Neural progenitor cell (in vitro differentiated cells): ENCODE measurements around the gene SPAG7. TPM values are rescaled to one million over a fixed set of nuclear protein-coding genes. Genes with fewer than 3 reads are reported as not detected.

Source experiments
- DNase-seq: peaks from one replicate; pipeline ENCODE4 v3.0.0-alpha.2; 2016; ENCODE audit warnings: low spot score
- H2AFZ ChIP-seq: fragments of 200-600 bp; sonication (generic); replicated peaks from 2 replicates; pipeline ENCODE4 v1.6.1; 2016; ENCODE audit warnings: antibody characterized with exemption
- H3F3A ChIP-seq: fragments of 200-600 bp; sonication (generic); 2 replicates; pipeline ENCODE4 v1.6.1; 2016; ENCODE audit warnings: antibody characterized with exemption, low read depth
- H3K27ac ChIP-seq: fragments of 200-600 bp; sonication (generic); 2 replicates; pipeline ENCODE4 v1.5.1; 2016; ENCODE audit warnings: mild to moderate bottlenecking
- H3K27me3 ChIP-seq: fragments of 200-600 bp; sonication (generic); 2 replicates; pipeline ENCODE4 v1.6.1; 2016; ENCODE audit warnings: mild to moderate bottlenecking, moderate library complexity
- H3K36me3 ChIP-seq: fragments of 200-600 bp; sonication (generic); 2 replicates; pipeline ENCODE4 v1.5.1; 2016
- H3K4me1 ChIP-seq: fragments of 200-600 bp; sonication (generic); 2 replicates; pipeline ENCODE4 v1.6.1; 2016; ENCODE audit warnings: mixed run types
- H3K4me2 ChIP-seq: fragments of 200-600 bp; sonication (generic); 2 replicates; pipeline ENCODE4 v1.6.1; 2016
- H3K4me3 ChIP-seq: fragments of 200-600 bp; sonication (generic); 2 replicates; pipeline ENCODE4 v1.5.1; 2016
- H3K79me2 ChIP-seq: fragments of 200-600 bp; sonication (generic); 2 replicates; pipeline ENCODE4 v1.6.1; 2016; ENCODE audit warnings: low read depth
- H3K9ac ChIP-seq: fragments of 200-600 bp; sonication (generic); 2 replicates; pipeline ENCODE4 v1.6.1; 2016
- H3K9me3 ChIP-seq: fragments of 200-600 bp; sonication (generic); 2 replicates; pipeline ENCODE4 v1.5.1; 2016; ENCODE audit warnings: low read depth
- H4K20me1 ChIP-seq: fragments of 200-600 bp; sonication (generic); 2 replicates; pipeline ENCODE4 v1.6.1; 2016; ENCODE audit warnings: low read depth
- H3K27ac Mint-ChIP-seq: 3 replicates; pipeline ENCODE4 v1.8.0; 2021; ENCODE audit warnings: mixed read lengths
- H3K27me3 Mint-ChIP-seq: 2 replicates; pipeline ENCODE4 v1.8.0; 2022; ENCODE audit warnings: low read depth, mild to moderate bottlenecking, inconsistent platforms, moderate library complexity, mixed read lengths; ENCODE audit not compliant: insufficient read depth
- H3K36me3 Mint-ChIP-seq: 3 replicates; pipeline ENCODE4 v1.8.0; 2021; ENCODE audit warnings: mixed read lengths
- H3K4me1 Mint-ChIP-seq: 3 replicates; pipeline ENCODE4 v1.8.0; 2021; ENCODE audit warnings: mixed read lengths
- H3K4me3 Mint-ChIP-seq: 3 replicates; pipeline ENCODE4 v1.8.0; 2021; ENCODE audit warnings: mild to moderate bottlenecking, moderate library complexity, mixed read lengths
- H3K9me3 Mint-ChIP-seq: 3 replicates; pipeline ENCODE4 v1.8.0; 2020; ENCODE audit warnings: mixed read lengths
- EZH2 ChIP-seq: fragments of 200-600 bp; sonication (generic); IDR thresholded peaks from 2 replicates; pipeline ENCODE4 v1.6.1; 2017; ENCODE audit warnings: antibody characterized with exemption, mild to moderate bottlenecking, moderate library complexity
- EZH2phosphoT487 ChIP-seq: fragments of 200-600 bp; sonication (generic); IDR thresholded peaks from 2 replicates; pipeline ENCODE4 v1.6.1; 2017; ENCODE audit warnings: antibody characterized with exemption
- total RNA-seq: library from RNA; depleted of rRNA; stranded (reverse); fragments of >200 nt; gene quantifications from 2 replicates; pipeline ENCODE4 v1.2.3, GENCODE V29; 2015; ENCODE audit warnings: low replicate concordance
- TF ChIP-seq, protein P1 (sequence below): fragments of 200-600 bp; sonication (generic); IDR thresholded peaks from 2 replicates; pipeline ENCODE4 v1.5.1; 2017; ENCODE audit warnings: antibody characterized with exemption, mild to moderate bottlenecking

SPAG7 gene
- total RNA-seq, 1 donor from 2014 or later: 79.7 TPM

GRCh38 chr17:4938688-4939545, 28.7 kb downstream of the SPAG7 start:
- peaks cover 16% of the 10 kb centered on the region for H3K4me1 ChIP-seq
- peak overlapping the region; percentile 96 for H3K9ac ChIP-seq
- Mint-ChIP-seq H3K4me3 (peak overlapping the region; percentile 96), H3K9me3 (no peaks in the 10 kb centered on the region), H3K27ac (peak overlapping the region; percentile 97), H3K36me3 (peaks cover 17% of the 10 kb centered on the region), H3K4me1 (peaks cover 25% of the 10 kb centered on the region), H3K27me3 (peaks cover 2% of the 10 kb centered on the region)
- H3K79me2 ChIP-seq: peaks cover 56% of the 10 kb centered on the region
- peak overlapping the region; percentile 100 for H3K4me2 ChIP-seq
- TF ChIP-seq EZH2phosphoT487 (no peak), EZH2 (no peak)
- TF ChIP-seq, protein P1, sequence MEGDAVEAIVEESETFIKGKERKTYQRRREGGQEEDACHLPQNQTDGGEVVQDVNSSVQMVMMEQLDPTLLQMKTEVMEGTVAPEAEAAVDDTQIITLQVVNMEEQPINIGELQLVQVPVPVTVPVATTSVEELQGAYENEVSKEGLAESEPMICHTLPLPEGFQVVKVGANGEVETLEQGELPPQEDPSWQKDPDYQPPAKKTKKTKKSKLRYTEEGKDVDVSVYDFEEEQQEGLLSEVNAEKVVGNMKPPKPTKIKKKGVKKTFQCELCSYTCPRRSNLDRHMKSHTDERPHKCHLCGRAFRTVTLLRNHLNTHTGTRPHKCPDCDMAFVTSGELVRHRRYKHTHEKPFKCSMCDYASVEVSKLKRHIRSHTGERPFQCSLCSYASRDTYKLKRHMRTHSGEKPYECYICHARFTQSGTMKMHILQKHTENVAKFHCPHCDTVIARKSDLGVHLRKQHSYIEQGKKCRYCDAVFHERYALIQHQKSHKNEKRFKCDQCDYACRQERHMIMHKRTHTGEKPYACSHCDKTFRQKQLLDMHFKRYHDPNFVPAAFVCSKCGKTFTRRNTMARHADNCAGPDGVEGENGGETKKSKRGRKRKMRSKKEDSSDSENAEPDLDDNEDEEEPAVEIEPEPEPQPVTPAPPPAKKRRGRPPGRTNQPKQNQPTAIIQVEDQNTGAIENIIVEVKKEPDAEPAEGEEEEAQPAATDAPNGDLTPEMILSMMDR: no peak
- no peaks in the 10 kb centered on the region for H3K9me3 ChIP-seq
- H3F3A ChIP-seq: peaks cover 43% of the 10 kb centered on the region
- H3K4me3 ChIP-seq: peak overlapping the region; percentile 78
- H4K20me1 ChIP-seq: peaks cover 30% of the 10 kb centered on the region
- no peaks in the 10 kb centered on the region for H3K36me3 ChIP-seq
- DNase-seq: no peak
- peak overlapping the region; percentile 89 for H3K27ac ChIP-seq
- H2AFZ ChIP-seq: peak overlapping the region; percentile 77
- no peaks in the 10 kb centered on the region for H3K27me3 ChIP-seq

DNA sequence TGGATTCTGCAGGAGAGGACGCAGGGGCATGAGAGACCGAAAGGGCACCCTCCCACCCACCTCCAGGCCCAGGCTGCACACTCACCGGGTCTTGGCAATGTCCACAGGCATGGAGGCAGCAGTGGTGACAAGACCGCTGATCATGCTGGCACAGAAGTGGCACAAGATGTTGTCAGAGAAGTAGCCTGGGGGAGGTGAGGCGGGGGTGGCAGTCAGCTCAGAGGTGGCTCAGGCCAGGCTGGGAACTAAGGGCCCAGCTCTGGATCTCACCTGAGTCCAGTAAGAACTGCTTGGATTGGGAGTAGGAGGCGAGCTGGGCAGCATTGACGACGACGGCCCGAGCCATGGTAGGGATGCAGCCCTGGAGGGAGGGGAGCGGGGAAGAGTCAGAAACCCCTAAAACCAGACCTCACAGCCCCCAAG, 29.5 kb downstream of the SPAG7 start:
- peak overlapping the region; percentile 96 for H3K4me3 Mint-ChIP-seq
- Histone ChIP-seq H2AFZ (no peak overlapping the region), H3K27me3 (no peaks in the 10 kb centered on the region), H3K4me3 (no peak overlapping the region), H3K27ac (no peak overlapping the region), H3K9ac (no peak overlapping the region), H3K79me2 (peaks cover 49% of the 10 kb centered on the region), H3K4me2 (no peak overlapping the region), H3K36me3 (no peaks in the 10 kb centered on the region), H3K9me3 (no peaks in the 10 kb centered on the region), H3K4me1 (peaks cover 16% of the 10 kb centered on the region), H4K20me1 (peaks cover 29% of the 10 kb centered on the region), H3F3A (peaks cover 36% of the 10 kb centered on the region)
- no peaks in the 10 kb centered on the region for H3K9me3 Mint-ChIP-seq
- peaks cover 5% of the 10 kb centered on the region for H3K27me3 Mint-ChIP-seq
- H3K27ac Mint-ChIP-seq: peak overlapping the region; percentile 78
- no peak for DNase-seq
- TF ChIP-seq, protein P1: no peak
- no peak for TF ChIP-seq EZH2
- no peak for TF ChIP-seq EZH2phosphoT487
- H3K36me3 Mint-ChIP-seq: peaks cover 17% of the 10 kb centered on the region
- H3K4me1 Mint-ChIP-seq: peaks cover 27% of the 10 kb centered on the region

GRCh38 chr17:4937553-4937952, 30.1 kb downstream of the SPAG7 start:
- H3K36me3 Mint-ChIP-seq: peaks cover 16% of the 10 kb centered on the region

More at GRCh38 chr17:4937553-4937952, 30.1 kb downstream of the SPAG7 start:
- DNase-seq: no peak
- Histone ChIP-seq H3K27ac (no peak overlapping the region), H3K4me3 (no peak overlapping the region), H2AFZ (no peak overlapping the region), H3K4me1 (peaks cover 16% of the 10 kb centered on the region), H3K36me3 (no peaks in the 10 kb centered on the region), H3K4me2 (no peak overlapping the region), H3K9ac (no peak overlapping the region), H4K20me1 (peaks cover 24% of the 10 kb centered on the region), H3F3A (peaks cover 34% of the 10 kb centered on the region), H3K79me2 (peaks cover 44% of the 10 kb centered on the region), H3K9me3 (no peaks in the 10 kb centered on the region), H3K27me3 (no peaks in the 10 kb centered on the region)
- TF ChIP-seq EZH2phosphoT487: no peak
- TF ChIP-seq, protein P1: no peak
- no peak for TF ChIP-seq EZH2
- Mint-ChIP-seq H3K4me3 (peak overlapping the region; percentile 96), H3K9me3 (no peaks in the 10 kb centered on the region), H3K27me3 (peaks cover 4% of the 10 kb centered on the region), H3K4me1 (peaks cover 25% of the 10 kb centered on the region), H3K27ac (peak overlapping the region; percentile 14)
